Transverse colon (tissue), 3 donors: Measurements from ENCODE around the gene FLT1.

Experiments used
- CTCF ChIP-seq, 5 experiments: fragments of 200-600 bp in 3 of 5; fragments of 450-650 bp in 2 of 5; sonication (generic) in 3 of 5; IDR thresholded peaks; 1 replicate in 2 of 5; 2 replicates in 3 of 5; pipeline ENCODE4 v1.5.1; 2016 to 2017; ENCODE audit warnings: antibody characterized with exemption in 5 of 5, inconsistent platforms in 3 of 5, mild to moderate bottlenecking in 2 of 5, moderate library complexity in 1 of 5
- POLR2A ChIP-seq: fragments of 450-650 bp; IDR thresholded peaks from one replicate; pipeline ENCODE4 v1.6.1; 2016; ENCODE audit warnings: antibody characterized with exemption, mild to moderate bottlenecking, moderate library complexity

GRCh38 chr13:28394422-28394821 is 100.5 kb downstream of the FLT1 start:
- TF ChIP-seq CTCF (IDR thresholded peaks at IDR 0.05) (no peak), POLR2A (no peak)
